GM21529 (cell line): ENCODE results near the gene AUTS2.
A peak's percentile ranks its signal among the peaks of the same experiment; 100 is the strongest.
"Not testable (repeated sequence)": the region's sequence is repeated elsewhere in the genome, so short reads cannot be mapped to it uniquely, and the experiment has no call there.

Experiments used
- ATAC-seq: cut with Tn5 transposase; IDR thresholded peaks from one replicate; pipeline ENCODE4 v1.9.1; 2021; ENCODE audit not compliant: unreplicated experiment

The AUTS2 gene

DNA sequence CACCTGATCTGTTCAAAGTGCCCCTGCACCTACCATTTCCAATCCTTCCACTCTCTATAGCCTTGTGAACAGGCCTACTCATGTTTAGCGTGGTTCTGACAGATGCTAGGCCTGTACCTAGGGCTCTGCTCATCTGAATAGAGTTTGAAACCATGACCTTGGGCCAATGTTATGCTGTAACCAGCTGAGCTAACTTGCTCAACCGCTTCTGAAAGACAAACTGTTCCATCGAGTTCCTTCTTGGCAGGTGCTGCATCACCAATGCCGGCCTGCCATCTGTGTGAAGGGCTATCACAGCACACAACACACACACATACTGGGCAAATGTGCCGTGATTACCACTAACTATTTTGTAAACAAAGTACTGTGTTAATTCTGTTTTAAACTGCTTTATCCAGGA is 1114.7 kb downstream of the AUTS2 start:
- ATAC-seq: no peak

DNA sequence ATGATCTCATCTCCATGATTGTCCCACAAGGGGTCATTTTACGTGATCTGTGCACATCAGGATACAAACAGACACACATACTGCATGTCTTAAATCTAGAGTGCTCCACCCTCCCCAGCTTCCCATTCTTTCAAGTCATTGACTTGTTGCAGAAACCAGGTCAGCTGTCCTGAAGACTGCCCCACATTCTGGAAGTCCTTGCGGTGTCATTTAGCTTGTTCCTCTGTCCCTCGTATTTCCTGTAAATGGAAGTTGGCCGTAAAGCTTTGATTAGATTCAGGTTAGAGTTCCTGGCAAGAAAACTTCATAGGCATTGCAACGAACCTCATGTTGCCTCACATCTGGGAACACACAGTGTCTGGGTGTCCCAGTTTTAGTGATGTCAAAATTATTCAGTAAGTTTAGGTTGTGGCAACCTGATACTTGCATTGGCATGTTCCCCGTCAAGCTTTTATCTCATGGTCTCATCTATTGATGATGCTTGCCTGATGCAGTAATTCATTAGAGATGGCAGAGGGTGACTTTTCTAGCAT is 1116.3 kb downstream of the AUTS2 start:
- no peak for ATAC-seq

- no peak for ATAC-seq
Measured at GRCh38 chr7:70717553-70718329, 1119.5 kb downstream of the AUTS2 start.

GRCh38 chr7:70719125-70719524 is 1120.8 kb downstream of the AUTS2 start:
- ATAC-seq: no peak

GRCh38 chr7:70720191-70720873 is 1122.1 kb downstream of the AUTS2 start:
- ATAC-seq: no peak

DNA sequence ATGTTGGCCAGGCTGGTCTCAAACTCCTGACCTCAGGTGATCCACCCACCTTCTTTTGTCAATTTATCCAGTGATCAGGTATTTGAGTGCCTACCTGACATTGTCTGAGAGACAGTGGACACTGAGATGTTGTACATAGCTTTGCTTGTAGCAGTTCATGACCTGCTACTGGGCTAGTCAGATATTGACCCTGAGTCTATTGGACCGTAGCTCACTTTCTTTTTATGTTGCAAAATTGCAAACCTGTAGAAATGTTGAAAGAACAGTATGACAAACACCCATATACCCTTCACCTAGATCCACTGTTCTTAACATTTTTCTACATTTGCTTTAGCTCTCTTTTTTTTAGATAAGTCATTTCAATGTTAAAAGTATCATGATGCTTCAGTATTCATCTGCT is 1123.2 kb downstream of the AUTS2 start:
- no peak for ATAC-seq

DNA sequence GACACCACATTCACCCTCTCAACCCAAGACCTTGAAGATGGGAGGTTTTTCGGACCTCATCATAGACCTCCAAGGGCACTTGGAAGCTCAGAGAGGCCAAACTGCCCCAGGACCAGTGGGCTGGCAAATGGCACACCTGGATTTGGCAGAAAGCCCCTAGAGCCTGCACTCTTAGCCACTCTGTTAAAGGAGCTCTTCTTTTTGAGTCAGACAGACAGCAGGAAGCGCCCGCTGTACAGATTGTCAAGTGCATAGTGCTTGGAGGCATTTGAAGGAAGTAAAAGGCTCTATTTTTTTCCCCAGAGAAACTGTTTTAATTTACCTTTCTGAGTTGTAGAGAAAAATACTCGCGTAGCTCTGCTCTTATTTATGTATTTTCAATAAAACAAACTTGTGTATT is 1125.1 kb downstream of the AUTS2 start:
- no peak for ATAC-seq

- ATAC-seq: no peak
Measured at GRCh38 chr7:70725448-70725847, 1127.2 kb downstream of the AUTS2 start.

DNA sequence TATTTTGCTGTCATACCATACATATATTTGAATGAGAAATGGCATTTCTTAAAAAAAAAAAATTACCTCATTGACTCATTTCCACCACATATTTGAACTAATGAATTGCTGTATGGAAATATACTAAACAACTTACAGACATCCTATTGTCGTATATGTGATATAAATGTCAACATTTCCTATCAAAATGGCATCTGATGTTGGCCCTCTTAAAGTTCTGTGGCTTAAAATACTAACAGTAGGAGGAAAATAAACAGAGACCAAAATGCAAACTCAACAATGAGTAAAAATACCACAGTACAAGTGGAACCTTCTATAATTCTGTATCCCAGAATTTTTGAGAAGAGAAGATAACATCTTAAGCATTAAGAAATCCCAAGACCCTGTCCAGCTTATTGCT is 1128.0 kb downstream of the AUTS2 start:
- no peak for ATAC-seq

DNA sequence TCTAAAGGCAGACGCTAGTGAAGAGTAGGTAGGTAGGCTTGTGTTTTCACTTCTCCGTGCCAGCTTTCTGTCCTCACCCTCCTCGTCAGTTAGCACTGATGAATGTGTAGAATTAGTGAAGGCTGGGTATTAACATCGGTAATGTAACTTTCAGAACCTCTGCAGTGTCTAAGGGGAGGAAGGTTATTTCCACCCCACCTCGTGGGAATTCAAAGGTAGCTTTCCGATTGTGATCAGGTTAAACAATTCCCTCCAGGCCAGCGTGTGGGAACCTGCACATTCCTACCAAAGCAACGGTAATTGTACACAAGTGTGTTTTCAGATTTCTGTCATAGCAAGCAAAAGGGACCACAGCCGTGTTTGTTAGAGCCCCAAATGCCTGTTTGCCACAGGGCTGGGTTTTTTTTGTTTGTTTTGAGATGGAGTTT is 1128.7 kb downstream of the AUTS2 start:
- ATAC-seq: peak; percentile 80

DNA sequence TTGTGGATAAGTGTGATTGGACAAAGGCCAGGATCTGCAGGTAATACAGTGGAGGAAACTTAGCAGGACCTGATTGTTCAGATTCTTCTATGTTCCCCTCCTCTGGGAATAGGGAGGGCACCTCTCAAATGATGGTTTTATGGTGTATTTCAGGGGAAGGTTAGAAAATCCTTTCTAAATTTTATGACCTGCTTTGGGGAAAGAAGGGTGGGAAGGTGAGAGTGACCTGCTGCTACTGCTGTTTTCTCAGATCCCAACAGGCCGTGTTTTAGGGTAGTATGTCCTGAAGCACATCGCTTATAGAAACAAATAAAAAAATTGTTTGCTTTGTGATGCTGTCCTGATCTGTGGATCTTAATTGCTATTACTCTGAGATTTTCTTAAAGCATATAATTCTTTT is 1129.6 kb downstream of the AUTS2 start:
- no peak for ATAC-seq

DNA sequence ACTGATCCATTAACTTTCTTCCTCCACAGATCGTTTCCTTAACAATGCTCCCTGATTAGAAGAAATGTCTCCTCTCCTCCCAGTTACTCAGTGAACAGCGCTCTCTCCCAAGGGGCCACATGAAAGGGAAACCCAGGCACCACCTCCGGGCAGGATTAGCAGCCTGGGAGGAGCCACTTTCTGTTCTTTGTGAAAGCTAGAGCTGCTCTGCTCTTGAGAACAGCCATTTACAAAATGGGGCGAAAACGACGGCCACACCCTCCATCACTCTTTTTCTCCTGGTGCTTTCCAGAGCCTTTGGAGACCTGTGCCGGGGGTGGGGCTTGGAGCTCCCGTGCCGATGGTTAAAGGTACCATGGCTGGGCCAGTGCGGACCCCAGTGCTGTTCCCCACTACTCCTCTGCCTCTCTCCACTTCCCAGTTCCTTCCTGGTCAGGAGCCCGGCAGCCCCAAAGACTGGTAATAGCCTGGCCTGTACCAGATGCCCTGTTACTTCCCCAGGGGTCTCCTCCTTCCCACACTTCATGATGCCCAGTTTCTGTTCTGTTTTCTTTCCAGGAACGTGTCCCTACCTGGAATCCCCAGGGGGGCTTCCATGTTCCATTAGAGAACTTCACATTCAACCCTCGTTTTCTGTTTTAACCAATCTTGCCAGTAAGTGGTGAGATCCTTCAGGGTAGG is 1130.7 kb downstream of the AUTS2 start:
- no peak for ATAC-seq

- not testable (repeated sequence) for ATAC-seq
Measured at GRCh38 chr7:70729553-70730157, 1131.4 kb downstream of the AUTS2 start.

- ATAC-seq: no peak
Measured at GRCh38 chr7:70730451-70731110, 1132.3 kb downstream of the AUTS2 start.

DNA sequence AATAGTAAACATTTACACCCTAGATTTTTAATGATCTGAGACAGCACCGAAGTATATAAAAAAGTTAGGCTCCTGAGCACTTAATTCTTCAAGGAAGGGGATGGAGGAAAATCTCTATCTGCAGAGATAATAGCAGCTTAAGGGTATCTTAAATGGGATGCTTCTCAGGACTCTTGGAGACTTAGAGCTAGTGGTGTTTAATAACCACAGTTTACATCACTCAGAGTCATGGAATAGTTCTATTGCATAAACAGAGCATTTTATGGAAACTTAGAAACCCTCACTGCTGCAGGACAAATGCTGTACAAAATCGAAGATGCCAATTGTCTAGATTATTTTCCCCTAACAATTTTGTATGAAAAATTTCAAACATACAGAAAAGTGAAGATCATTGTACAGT is 1134.8 kb downstream of the AUTS2 start:
- no peak for ATAC-seq

GRCh38 chr7:70734411-70734810 is 1136.1 kb downstream of the AUTS2 start:
- no peak for ATAC-seq

DNA sequence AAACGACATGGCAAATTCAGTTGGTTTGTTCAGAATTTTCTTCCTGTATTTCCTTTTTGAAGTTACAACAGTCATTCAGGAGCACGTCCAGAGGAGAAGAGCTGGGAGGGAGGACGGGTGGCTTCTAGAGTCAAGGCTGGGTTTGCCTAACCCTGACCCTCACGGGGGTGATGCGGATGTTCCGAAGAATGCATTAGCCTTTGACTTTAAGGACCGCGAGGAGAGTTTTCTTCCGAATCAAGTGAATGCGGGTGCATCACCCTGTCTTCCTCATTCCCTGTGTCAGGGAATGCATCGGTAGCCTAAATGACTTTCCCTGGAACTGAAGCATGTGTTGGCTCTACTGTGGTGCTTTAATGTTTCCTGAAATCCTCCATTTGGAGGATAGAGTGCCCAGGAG is 1137.0 kb downstream of the AUTS2 start:
- ATAC-seq: no peak

DNA sequence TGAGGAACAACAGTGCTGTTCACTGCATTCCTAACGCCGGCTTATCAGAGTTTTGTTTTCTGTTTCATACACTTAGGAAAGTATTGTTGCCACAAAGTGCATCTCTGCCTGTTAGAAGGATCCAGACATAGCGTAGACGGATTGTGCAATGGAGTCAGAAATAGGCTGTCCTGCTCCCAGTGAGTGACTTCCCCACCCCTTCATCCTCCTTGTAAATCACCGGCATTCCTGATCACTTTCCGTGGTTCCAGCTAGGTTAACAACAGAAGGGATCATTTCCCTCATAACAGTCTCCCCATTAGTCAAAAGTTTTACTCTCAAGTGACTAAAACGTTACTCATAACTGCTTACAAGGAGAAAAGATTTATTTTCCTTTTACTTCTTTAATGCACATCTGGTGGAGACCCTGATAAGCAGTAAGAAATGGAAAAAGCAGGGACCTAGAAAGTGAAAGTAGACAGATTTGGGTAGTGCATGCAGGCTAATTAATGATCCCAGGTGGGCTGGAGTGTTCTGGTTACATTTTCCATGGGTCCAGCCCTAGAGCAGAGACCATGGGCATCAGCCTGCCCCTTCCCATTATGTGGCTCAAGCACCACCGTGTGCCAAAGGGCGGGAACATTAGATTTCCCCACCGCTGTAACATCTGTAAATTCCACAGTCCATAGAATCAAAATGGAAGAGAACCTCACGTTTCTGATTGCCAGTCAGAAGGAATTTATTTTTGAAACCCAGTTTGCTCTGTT is 1138.6 kb downstream of the AUTS2 start:
- ATAC-seq: no peak

GRCh38 chr7:70738151-70738885 is 1140.0 kb downstream of the AUTS2 start:
- no peak for ATAC-seq
